HG03064 (cell line): Measurements from ENCODE around the gene SLC13A4.
"Not testable (repeated sequence)": the region's sequence is repeated elsewhere in the genome, so short reads cannot be mapped to it uniquely, and the experiment has no call there.

Experiments
- ATAC-seq: cut with Tn5 transposase; IDR thresholded peaks from one replicate; pipeline ENCODE4 v1.9.1; 2021; ENCODE audit warnings: low read depth; ENCODE audit not compliant: unreplicated experiment

Gene SLC13A4

GRCh38 chr7:135704698-135705097 is 23.3 kb downstream of the SLC13A4 start:
- ATAC-seq: no peak

- ATAC-seq: no peak
Observed at GRCh38 chr7:135704074-135704473, 23.9 kb downstream of the SLC13A4 start.

DNA sequence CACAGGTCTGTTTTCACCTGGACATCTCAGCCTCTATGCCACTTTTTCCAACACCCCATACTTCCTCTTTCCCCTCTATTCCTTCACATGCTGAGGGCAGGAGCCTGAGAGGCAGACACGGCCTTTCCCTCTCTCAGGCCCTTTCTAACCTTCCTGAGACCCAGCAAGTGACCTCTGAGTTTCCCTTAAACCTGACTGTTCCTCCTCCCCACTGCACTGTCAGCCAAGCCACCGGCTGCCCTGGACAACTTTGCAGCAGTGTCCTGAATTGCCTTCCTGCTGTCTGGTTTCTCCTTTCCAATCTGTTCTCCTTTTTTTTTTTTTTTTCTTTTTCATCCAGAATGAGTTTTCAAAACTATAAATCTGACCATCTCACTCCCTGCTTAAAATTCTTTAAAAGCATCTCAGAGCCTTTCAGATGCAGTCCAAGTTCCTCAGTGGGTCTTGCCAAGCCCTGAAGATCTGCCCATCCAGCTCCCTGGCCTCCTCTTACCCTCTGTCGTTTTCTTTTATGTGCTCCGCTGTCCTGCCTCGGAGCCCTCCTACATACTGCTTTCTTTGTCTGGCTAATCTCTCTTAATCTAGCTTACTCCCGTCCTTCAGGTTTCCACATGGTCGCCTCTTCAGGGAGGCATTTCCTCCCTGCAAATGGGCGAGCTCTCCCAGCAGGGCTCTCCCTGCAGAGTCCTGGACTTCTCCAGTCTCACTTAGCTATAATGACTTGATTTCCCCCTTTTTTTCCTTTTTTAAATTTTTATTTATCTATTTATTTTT is 30.5 kb downstream of the SLC13A4 start:
- no peak for ATAC-seq

DNA sequence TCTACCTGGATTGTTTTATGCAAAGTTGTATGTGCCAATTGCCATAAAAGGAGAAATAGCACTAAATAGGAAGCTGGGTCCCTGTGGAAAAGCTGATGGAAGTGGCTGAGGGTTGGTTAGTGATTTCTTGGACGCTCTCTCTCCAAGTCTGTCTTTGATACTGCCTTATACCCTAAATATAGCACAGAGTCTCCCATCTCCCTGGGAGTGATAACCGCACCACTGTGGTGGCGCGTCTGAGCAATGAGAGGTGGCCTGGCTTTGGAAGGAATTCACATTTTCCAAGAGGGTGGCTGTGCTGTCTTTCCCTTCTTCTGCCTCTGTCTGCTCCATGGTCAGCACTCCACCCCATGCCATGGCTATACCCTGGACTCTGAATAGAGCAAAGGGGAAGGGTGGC is 34.4 kb downstream of the SLC13A4 start:
- ATAC-seq: no peak

DNA sequence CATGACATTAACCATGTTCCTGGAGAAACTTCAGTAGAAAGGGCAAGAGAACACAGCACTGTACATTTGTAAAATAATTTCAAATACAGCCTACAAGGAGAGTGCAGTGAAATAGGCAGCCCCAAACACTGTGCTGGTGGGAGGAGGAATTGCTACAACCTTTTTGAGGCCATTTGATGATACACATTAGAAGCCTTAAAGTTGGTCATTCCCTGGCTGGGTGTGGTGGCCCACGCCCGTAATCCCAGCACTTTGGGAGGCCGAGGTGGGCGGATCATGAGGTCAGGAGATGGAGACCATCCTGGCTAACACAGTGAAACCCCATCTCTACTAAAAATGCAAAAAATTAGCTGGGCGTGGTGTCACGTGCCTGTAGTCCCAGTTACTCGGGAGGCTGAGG is 35.4 kb downstream of the SLC13A4 start:
- not testable (repeated sequence) for ATAC-seq

- ATAC-seq: no peak
Observed at GRCh38 chr7:135692055-135692454, 35.9 kb downstream of the SLC13A4 start.

- no peak for ATAC-seq
Observed at GRCh38 chr7:135690566-135690965, 37.4 kb downstream of the SLC13A4 start.

DNA sequence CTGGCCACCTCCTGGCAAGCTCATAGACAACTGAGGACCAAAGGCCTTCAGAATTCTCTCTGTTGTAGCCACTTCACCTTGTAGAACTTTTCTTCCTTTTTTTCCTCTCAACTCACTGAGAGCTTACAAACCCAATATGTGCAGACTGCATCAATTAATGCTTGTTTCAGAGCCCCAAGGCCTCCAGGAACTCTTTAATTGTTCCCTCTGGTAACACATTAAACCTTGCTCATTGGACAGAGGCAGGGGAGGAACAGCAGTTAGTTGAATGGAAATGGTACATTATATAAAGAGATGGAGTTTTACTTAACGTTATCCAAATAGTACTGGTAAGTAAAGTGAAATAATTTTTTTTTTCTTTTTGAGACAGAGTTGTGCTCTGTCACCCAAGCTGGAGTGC is 40.5 kb downstream of the SLC13A4 start:
- no peak for ATAC-seq

DNA sequence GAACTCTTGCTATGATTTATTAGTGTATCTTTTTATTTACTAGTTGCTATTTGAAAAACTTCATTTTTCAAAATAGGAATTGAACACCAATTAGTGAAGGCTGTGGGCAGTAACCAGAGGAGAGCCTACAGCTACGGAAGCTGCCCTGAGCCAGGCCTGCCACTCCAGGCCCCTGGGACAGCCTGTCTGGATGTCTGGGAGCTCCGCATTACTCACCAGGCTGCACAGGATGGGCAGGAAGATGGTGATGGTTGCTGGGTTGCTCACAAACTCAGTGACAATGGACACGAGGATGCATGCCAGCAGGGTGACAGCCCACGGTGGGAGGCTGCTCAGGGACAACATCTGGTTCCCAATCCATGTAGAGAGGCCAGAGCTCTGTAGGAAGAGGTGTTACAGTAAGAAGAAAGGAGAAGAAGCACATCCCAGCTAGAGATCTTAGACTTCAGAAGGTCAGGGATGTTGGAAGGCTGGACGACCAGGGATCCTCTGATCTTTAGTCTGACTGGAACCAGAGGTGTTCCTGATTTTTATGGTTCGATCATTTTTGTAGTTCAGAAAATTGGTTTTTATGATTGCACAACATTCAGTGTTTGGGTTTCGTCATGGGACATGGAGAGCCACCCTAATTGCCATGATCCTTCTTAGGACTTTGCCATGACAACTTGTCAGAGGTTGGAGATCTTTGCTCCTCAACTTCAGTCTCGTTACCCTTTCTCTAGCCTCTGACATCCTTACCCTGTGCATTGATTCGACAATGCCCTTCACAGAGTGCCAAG is 42.5 kb downstream of the SLC13A4 start:
- no peak for ATAC-seq

DNA sequence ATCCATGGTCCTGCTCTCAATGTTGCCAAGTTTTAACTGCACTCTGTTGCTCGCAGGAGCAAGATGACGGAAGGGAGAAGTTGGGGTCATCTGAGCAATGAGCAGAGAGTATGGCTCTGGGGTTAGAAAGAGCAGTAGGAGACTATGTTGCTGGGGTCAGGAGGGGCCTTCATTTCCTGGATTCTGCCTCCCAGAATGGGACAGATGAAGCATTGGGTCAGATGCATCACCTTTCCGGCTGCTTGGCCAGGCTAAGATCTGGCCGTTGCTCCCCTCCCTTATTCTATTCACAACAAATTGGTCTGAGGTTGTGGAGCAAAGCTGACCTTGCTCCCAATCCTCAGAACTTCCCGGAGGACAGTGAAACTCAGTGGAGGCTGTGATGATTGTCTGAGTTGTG is 43.3 kb downstream of the SLC13A4 start:
- no peak for ATAC-seq

- ATAC-seq: no peak
Observed at GRCh38 chr7:135684136-135684535, 43.9 kb downstream of the SLC13A4 start.

DNA sequence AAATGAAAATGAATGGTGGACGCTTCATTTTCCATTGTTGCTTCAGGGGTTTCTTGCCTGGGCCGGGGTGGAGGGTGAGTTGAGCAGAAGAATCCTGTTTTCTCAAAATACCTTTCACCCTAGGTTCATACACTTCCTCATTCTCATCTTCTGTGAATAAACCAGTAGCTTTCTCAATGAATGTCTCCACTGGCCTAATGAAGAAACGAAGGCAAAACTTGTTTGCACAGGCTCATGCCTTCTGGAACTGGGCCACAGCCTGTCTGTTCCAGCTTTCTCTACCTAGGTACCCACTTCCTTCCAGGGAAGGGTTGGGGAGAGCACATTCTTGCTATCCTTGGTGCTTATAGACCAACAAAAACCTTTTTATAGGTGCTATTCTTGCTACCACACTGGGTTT is 44.4 kb downstream of the SLC13A4 start:
- ATAC-seq: no peak

DNA sequence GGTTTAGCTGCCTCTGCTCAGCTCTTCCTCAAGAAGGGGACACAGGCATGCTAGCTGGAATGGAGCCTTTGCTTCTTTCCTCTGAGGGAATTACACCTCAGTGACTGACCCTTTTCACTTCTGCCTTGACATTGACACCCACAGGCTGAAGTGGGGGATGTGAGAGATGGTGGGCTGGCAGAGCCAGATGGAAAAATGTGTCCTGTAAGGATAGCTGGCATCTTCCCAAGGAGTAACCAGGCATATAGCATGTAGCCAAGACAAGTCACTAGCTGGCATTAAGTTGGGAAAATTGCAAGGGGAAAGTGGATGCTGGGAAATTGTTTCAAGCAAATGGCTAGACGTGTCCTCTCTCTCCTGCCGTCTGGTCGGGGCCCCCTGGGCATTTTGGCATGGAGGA is 45.8 kb downstream of the SLC13A4 start:
- ATAC-seq: no peak

DNA sequence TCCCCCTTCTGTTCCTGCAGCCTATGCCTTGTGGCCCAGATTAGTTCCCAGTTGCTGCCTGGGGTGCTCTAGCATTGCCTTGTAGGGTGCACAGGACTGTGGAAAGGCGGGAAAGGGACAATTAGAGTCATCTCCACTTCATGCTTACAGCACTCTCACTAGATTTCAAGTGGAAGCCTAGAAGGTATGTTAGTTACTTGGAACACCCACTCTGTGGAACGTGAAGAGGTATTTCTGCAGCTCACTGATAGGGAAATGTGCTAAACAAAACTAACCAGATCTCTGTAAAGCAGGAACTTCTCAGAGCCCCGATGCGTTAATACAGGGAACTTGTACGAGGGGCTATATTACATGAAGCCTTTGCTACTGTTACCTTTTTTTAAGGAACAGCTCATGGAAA is 46.2 kb downstream of the SLC13A4 start:
- no peak for ATAC-seq

DNA sequence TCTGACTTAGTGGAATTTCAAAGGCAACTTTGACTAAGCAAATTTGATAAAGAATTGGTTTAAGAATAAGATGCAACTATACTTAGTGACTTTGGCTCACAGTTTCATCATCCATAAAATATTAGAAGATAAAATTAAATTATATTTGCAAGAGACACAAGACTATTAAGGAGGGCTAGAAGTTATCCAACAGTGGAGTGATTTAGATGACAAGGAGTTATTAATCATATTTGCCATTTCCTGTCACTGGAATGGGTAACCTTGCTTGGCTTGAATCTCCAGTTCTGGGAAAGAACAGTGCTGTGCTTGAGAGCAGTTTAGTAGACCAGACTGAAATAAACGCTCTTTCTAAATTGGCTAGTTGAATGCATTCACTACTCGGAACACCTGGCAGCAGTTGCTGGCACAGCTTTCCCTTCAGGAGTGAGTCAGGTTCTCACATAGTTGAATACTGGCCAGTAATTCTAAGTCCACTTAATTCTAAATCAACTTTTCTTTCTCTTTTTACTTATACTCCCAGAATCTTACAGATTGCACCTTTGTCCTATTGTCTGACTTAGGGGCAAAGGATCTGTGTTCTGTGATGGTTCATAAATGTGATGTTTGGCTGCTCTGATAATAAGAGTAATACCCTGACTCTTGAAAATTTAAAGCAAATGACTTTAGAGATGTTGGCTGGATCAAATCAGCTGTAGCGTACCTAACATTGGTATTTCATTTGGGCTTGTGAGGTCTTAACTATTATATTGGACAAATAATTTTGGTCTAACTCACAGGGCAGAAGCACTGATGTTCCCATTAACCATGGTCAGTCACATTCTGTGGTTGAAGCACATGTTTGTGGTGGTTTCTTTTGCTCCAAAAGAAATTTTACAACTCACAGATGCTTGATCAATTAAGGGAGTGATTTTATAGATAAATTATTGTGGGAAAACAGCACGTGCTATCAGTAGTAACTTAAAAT is 49.1 kb downstream of the SLC13A4 start:
- ATAC-seq: no peak

GRCh38 chr7:135673360-135673706 is 54.7 kb downstream of the SLC13A4 start:
- no peak for ATAC-seq

DNA sequence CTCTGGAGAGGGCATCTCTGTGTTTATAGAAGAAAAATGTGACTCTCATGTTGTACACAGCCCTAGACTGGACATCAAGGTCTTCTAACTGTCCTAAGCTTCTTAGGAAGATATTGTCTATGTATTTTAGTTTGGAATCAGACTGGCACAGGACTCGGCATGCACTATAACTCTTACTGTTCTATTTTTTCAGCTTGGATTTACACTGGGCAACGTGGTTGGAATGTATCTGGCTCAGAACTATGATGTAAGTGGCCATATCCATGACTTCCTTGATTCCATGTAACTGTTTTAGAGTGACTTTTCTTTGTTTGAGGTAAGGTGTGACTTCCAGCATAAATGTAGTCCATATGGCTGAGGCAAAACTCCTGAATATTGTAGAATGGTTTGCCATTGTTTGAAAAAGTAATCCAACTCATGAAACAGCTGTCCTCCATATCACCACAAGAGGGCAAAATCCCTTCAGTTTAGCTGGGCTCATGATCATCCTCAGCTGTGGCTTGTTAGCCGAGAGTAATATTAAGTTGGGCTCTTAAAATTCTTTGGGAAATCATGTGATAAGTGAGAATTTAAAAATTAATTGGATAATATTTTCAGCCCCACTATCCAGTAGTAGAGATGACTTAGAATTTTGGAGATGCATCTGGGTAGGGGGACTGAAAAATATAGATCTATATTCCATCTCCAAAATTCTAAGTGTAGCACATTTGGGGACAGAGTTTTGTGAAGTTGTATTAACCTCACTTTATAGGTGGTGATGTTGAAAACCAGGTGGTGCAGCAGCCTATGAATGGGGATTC is 55.2 kb downstream of the SLC13A4 start:
- no peak for ATAC-seq

GRCh38 chr7:135670179-135670578 is 57.8 kb downstream of the SLC13A4 start:
- no peak for ATAC-seq

- no peak for ATAC-seq
Observed at GRCh38 chr7:135669774-135670173, 58.2 kb downstream of the SLC13A4 start.

DNA sequence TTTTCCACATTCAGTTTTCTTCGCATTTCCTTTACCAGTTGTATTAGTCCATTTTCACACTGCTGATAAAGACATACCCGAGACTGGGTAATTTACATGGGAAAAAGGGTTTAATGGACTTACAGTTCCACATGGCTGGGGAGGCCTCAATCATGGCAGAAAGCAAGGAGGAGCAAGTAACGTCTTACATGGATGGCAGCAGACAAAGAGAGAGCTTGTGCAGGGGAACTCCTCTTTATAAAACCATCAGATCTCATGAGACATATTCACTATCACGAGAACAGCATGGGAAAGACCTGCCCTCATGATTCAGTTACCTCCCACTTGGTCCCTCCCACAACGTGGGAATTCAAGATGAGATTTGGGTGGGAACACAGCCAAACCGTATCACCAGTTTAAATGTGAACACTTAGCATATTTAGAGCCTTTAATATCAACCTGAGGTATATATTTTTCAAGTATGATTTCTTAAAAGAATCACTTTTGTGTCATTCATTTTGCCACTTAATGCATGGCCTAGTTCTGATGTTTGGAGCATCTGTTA is 59.1 kb downstream of the SLC13A4 start:
- ATAC-seq: not testable (repeated sequence)
